ENCODE results near the gene CAMK1D. TPM values are rescaled to one million over a fixed set of nuclear protein-coding genes. Genes with fewer than 3 reads are reported as not detected.
"Not testable (repeated sequence)": the region's sequence is repeated elsewhere in the genome, so short reads cannot be mapped to it uniquely, and the experiment has no call there.

Gene CAMK1D
- total and polyA plus RNA-seq, 2 experiments from 2014 or later: 2.0 to 3.8 TPM

DNA sequence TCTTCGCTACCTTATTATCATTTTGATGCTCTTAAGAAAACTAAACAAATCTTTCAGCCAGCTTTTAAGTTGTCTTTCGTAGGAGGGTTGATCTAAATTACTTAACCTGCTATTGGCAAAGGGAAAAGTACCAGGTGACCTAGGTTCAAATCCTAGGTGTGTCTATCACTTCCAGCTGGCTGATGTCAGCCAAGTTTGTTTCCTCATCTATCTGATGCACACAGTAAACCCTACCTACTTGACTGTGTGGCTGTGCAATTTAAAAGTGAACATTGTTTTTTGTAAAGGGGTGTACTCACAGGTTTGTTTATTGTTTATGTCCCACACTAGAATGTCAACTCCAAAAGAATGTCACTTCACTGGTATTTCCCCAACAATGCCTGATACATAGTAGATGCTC, 21.9 kb upstream of the CAMK1D start:
- DNase-seq (ENCODE audit: low read depth in 1 of 2, low spot score in 1 of 2): no peak
- Histone ChIP-seq H3K27me3 (no peaks in the 10 kb centered on the region), H3K4me1 (ENCODE audit: low read depth) (no peaks in the 10 kb centered on the region), H3K4me3 (no peak overlapping the region), H3K36me3 (no peaks in the 10 kb centered on the region), H3K9me3 (ENCODE audit: low read depth) (no peaks in the 10 kb centered on the region), H3K27ac (no peak overlapping the region)
- TF ChIP-seq, protein P1, sequence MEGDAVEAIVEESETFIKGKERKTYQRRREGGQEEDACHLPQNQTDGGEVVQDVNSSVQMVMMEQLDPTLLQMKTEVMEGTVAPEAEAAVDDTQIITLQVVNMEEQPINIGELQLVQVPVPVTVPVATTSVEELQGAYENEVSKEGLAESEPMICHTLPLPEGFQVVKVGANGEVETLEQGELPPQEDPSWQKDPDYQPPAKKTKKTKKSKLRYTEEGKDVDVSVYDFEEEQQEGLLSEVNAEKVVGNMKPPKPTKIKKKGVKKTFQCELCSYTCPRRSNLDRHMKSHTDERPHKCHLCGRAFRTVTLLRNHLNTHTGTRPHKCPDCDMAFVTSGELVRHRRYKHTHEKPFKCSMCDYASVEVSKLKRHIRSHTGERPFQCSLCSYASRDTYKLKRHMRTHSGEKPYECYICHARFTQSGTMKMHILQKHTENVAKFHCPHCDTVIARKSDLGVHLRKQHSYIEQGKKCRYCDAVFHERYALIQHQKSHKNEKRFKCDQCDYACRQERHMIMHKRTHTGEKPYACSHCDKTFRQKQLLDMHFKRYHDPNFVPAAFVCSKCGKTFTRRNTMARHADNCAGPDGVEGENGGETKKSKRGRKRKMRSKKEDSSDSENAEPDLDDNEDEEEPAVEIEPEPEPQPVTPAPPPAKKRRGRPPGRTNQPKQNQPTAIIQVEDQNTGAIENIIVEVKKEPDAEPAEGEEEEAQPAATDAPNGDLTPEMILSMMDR (IDR thresholded peaks at IDR 0.05; ENCODE audit: low read depth, low read length): no peak

GRCh38 chr10:12328312-12328711, 21.0 kb upstream of the CAMK1D start:
- not testable (repeated sequence) for DNase-seq (ENCODE audit: low read depth in 1 of 2, low spot score in 1 of 2); H3K4me1 ChIP-seq (ENCODE audit: low read depth); H3K27me3 ChIP-seq

DNA sequence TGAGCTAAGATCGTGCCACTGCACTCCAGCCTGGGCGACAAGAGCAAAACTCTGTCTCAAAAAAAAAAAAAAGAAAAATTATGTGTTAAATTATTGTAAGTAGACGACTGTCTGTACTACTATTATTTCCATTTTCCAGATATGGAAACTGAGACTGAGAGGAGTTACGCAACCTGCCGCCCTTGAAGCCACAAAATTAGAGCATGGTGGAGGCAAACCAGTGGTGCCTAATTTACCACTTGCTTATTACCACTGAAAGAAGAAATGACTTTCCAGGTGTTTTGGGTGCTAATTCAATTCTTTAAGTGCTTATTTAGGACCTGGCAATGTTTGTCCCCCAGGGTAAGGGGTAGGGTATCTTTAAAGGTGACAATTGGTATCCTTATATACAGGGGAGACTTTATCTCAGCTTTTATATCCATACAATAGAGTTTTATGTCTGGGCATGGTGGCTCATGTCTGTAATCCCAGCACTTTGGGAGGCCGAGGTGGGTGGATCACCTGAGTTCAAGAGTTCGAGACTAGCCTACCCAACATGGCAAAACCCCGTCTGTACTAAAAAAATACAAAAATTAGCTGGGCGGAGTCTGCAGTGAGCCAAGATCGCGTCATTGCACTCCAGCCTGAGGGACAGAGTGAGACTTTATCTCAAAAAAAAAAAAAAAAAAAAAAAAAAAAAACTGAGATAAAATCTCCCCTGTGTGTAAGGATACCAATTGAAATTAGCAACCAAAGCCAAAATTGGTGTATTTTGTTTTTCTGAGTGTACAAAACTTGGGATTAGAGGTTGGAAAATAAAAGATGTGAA, 16.6 kb upstream of the CAMK1D start:
- no peaks in the 10 kb centered on the region for H3K27me3 ChIP-seq
- peak in 1 of 2 donors; percentile 16 for DNase-seq (ENCODE audit: low read depth in 1 of 2, low spot score in 1 of 2)
- no peak overlapping the region for H3K4me3 ChIP-seq
- TF ChIP-seq, protein P1 (IDR thresholded peaks at IDR 0.05; ENCODE audit: low read depth, low read length): no peak
- H3K4me1 ChIP-seq (ENCODE audit: low read depth): peaks cover 12% of the 10 kb centered on the region
- H3K36me3 ChIP-seq: no peaks in the 10 kb centered on the region
- no peaks in the 10 kb centered on the region for H3K9me3 ChIP-seq (ENCODE audit: low read depth)
- no peak overlapping the region for H3K27ac ChIP-seq

More at GRCh38 chr10:12328312-12328711, 21.0 kb upstream of the CAMK1D start:
- H3K9me3 ChIP-seq (ENCODE audit: low read depth); H3K36me3 ChIP-seq; H3K4me3 ChIP-seq; H3K27ac ChIP-seq: not testable (repeated sequence)

- Histone ChIP-seq H3K4me1 (ENCODE audit: low read depth) (peaks cover 12% of the 10 kb centered on the region), H3K4me3 (no peak overlapping the region), H3K9me3 (ENCODE audit: low read depth) (no peaks in the 10 kb centered on the region), H3K27ac (no peak overlapping the region), H3K36me3 (no peaks in the 10 kb centered on the region), H3K27me3 (no peaks in the 10 kb centered on the region)
- DNase-seq (ENCODE audit: low read depth in 1 of 2, low spot score in 1 of 2): peak in 1 of 2 donors; percentile 92
- TF ChIP-seq, protein P1 (IDR thresholded peaks at IDR 0.05; ENCODE audit: low read depth, low read length): no peak
Observed at GRCh38 chr10:12333380-12334185, 15.8 kb upstream of the CAMK1D start.

DNA sequence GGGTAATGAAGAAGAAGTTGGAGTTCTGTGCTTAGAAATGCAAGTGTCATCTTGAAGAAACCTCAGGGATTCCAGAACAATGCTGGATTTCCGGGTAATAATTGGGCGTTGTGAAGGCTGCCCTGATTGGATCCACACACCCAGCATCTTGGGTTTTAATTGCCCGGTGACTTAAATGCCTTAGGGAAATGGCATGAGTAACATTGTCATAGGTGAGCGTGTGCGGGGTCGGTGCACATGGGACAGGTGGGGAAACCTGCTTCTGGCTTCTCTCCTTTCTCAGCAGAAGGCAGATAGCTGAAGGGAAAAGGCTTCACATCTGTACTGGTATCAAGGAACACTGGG, 15.2 kb upstream of the CAMK1D start:
- TF ChIP-seq, protein P1 (IDR thresholded peaks at IDR 0.05; ENCODE audit: low read depth, low read length): no peak
- H3K27ac ChIP-seq: no peak overlapping the region

DNA sequence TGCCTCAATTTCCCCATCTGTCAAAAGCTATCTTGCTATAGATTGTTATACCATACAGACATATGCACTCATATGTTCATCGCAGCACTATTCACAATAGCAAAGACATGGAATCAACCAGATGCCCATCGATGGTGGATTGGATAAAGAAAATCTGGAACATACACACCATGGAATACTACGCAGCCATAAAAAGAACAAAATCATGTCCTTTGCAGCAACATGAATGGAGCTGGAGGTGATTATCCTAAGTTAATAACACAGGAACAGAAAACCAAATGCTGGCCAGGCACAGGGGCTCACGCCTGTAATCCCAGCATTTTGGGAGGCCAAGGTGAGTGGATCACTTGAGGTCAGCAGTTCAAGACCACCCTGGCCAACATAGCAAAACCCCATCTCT, 14.2 kb upstream of the CAMK1D start:
- H3K36me3 ChIP-seq; H3K27me3 ChIP-seq; H3K27ac ChIP-seq; H3K9me3 ChIP-seq (ENCODE audit: low read depth); DNase-seq (ENCODE audit: low read depth in 1 of 2, low spot score in 1 of 2); H3K4me3 ChIP-seq: not testable (repeated sequence)
- H3K4me1 ChIP-seq (ENCODE audit: low read depth): peaks cover 12% of the 10 kb centered on the region

More for the DNA sequence above, 15.2 kb upstream of the CAMK1D start:
- no peaks in the 10 kb centered on the region for H3K27me3 ChIP-seq
- H3K36me3 ChIP-seq: no peaks in the 10 kb centered on the region
- H3K9me3 ChIP-seq (ENCODE audit: low read depth): no peaks in the 10 kb centered on the region
- H3K4me1 ChIP-seq (ENCODE audit: low read depth): peaks cover 12% of the 10 kb centered on the region
- no peak overlapping the region for H3K4me3 ChIP-seq
- DNase-seq (ENCODE audit: low read depth in 1 of 2, low spot score in 1 of 2): no peak

Measured in cardiac muscle cell (in vitro differentiated cells and primary cell).